RPMI7951 (cell line): ENCODE measurements around the gene TAS2R7. TPM values are rescaled to one million over a fixed set of nuclear protein-coding genes. Genes with fewer than 3 reads are reported as not detected.
"Not testable (repeated sequence)": the region's sequence is repeated elsewhere in the genome, so short reads cannot be mapped to it uniquely, and the experiment has no call there.

Experiments
- DNase-seq: peaks from one replicate; pipeline ENCODE4 v3.0.0-alpha.2; 2012; ENCODE audit warnings: low read depth
- total RNA-seq: library from RNA; depleted of rRNA; stranded (reverse); fragments of >200 nt; shearing (Covaris generic); gene quantifications from 2 replicates; pipeline ENCODE4 v1.2.3, GENCODE V29; 2014; rRNA removed

Gene TAS2R7, protein sequence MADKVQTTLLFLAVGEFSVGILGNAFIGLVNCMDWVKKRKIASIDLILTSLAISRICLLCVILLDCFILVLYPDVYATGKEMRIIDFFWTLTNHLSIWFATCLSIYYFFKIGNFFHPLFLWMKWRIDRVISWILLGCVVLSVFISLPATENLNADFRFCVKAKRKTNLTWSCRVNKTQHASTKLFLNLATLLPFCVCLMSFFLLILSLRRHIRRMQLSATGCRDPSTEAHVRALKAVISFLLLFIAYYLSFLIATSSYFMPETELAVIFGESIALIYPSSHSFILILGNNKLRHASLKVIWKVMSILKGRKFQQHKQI
- total RNA-seq, result not detected in 2 replicates

DNA sequence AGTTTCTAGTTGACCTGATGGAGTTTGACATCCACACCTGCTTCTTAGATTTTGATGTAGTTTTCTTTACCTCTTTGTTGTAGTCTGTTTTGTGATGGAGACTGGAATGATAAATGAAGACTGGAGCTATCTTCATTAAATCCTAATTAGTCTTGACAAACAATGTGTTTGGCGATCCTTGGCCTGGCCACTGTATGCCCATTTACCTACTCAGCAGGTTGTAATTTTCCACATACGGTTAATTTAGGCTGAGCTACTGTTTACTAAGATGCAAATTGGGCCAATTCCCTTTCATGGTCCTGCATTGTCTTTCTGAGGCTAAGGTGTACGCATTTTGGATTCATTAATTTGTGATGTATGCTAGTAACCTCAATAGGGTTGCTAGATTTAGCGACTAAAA, at the start of gene TAS2R7:
Gene TAS2R7 (minus strand): TSS at position 41 of the 400 bp plus-strand sequence. CDS start 57 bp downstream, outside the sequence.
- no peak for DNase-seq

DNA sequence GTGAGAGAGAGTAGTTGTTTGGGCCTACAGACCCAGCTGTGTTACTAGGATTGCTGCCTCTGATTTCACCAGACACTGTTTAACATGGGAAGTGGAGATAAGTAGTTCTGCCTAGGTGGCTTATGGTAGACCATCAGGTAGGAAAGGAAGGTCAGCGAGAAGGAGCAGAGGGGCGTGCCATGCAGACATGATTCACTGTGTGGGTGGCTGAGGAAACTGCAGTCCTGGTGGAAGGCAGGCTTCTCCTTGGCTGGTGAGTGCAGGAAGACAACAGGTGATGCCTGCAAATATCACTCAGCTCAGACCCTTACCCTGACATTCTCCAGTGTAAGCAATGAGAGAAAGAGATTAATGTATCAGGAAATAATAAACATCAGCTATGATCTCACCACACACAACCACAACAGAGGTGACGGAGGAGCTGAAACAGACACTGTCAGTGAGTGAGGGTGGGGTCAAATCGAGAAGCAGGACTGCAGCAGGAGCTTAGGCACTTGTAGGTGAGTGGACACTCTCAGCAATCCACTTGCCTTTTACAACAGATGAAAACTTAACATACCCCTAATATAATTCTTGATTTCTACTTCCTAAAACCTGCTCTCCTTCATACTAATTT, 48.9 kb upstream of the TAS2R7 start:
- DNase-seq, result no peak

DNA sequence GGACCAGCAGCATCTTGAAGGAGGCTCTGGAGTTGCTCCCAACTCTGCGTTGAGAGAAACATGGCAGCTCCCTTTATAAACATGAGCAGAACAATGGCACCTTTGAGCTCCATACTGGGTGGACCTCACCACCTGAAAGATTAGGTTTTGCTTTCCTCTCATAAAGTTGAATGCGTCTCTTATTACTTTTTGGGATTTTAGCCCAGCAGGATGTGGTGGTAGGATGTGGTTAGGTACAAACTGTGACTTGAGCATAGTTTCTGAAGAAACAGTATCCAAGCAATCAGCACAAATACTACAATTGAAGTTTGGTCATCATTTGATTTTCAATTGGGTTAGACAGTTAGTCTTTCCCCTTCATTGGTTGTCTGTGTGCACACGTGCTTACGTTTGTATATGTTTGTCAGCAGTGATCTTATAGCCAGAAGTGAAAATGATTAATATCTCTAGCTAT, 47.0 kb upstream of the TAS2R7 start, which contains the start of gene PRR4:
Gene PRR4 (minus strand): TSS at position 51 of the 454 bp plus-strand sequence. CDS start 38 bp downstream, at position 13.
- peak; percentile 34 for DNase-seq

DNA sequence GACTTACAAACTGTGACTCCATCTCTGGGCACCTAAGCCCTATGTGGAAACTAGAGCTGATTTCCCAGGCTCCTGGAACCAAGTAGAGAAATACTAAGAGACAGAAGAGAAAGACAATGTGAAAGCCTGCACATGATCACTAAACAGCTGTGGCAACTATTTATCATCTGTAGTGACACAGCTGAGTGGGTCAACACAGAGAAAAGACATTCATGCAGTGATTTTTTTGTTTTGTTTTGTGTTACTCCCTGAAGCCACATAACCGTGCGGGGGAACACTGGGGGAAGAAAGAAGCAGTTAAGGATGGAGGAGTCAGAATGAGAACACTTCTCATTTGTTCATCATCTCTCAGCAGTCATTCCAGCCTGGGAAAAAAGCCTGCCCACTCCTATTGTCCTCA, 45.3 kb upstream of the TAS2R7 start:
- no peak for DNase-seq

DNA sequence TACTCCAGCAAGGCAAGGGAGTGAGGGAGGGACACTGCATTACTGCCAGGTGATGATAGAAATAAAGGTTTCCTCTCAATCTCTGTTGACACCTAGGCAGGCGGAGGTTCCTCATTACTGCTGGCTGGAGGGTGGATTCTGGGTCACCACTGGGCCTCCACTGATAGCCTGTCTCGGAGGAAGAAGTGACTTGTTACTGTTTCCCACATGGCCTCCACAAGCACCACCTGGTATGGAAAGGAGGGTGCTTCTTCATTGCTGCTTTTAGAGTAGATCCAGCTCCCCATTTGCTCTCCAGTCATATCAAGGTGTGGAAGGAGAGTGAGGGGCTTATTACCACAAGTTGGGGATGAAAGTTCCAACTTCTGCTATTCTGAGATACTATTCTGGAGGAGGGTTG, 40.4 kb upstream of the TAS2R7 start:
- no peak for DNase-seq

DNA sequence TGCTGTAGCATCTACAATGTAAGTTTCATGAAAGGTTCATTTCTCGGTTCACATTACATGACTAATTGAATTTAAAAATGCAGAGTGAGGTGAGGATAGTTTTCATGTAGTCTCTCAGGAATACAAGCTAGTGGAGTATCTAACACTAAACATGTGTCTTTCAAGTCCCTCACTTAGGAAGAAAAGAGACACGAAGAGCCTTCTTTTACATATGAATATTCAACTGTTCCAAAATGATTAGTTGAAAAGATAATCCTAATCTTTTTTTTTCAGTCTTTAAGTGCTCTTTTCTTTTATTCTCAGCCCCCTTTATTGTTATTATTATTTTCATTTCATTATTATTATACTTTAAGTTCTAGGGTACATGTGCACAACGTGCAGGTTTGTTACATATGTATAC, 36.0 kb upstream of the TAS2R7 start:
- no peak for DNase-seq

DNA sequence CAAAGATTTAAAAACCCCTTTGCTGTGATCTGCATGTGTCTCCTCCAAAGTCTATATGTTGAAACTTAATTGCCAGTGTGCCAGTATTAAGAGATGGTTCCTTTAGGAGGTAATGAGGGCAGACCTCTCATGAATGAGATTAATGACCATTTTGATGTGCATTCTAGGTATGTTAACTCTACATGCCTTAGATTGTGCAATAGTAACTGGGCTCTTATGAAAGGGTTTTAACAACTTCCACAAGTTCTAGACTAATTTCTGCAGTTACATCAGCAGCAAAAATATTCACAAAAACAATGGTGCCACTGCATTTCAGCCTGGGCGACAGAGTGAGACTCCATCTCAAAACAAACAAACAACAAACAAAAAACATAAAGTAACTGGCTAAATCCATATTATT, 27.6 kb upstream of the TAS2R7 start:
- no peak for DNase-seq

DNA sequence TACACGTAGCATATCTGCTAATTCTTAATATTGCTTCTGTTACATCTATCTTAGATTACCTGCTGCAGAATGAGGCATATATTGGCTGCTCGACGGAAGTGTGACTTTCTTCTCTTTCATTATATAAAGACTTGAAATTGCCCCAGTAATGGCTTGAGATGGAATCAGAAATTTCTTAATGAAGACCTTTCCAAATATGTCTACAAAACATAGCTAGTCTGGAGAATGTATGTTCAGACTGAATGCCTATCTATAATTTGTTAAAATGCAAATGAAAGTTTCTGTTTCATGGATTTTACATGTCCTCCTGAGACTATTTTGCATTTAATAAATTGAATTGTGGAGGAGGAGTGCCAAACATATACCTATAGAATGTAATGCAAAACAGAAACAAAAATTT, 23.8 kb upstream of the TAS2R7 start, which contains the start of gene TAS2R10:
Gene TAS2R10 (minus strand): TSS at position 101 of the 400 bp plus-strand sequence. CDS start 89 bp downstream, at position 12.
- no peak for DNase-seq

DNA sequence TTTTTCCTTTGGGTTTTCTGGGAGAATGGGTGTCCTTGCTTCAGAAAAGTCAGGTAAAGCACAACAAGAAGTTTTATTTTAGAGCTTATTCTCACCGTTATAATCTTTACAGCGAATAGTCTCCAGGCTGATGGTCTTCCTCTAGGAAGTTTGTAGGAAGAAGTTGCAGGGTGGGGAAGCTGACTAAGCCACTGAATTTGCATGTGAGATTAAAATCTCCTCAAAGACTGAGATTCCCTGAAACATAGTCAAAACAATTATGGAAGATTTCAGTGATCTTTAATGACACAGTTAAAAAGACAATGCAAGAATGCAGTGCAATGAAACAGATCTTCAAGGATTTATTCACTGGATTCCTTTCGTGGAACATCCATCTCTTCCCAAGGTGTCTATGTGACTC, 22.5 kb upstream of the TAS2R7 start:
- DNase-seq, result no peak

DNA sequence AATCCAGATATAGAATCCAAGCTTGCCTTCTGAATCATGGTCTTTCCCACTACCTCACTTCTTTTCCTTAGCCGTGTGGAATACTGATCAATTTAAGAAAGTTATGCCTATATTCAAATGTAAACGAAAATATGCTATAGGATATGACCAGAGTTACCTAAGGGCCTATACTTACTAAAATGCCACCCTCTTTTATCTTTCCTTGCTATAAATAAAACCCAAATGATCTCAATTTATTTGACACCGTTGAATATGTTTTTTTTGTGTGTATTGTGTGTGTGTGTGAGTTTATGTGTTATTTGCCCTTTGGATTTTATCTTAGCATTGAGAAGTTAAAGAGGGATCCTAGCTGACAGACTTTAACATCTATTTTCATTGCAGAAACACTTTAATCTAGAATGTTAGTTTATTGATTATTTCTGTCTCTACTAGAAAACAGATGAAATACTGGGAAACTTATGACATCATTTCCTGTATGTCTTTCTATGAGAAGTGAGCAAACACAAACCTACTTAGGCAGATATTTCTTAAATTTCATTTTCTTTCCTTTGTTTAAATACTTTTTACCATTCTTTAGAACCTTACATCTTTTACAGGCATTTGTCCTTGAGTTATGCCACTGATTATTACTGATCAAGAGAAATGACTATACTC, 9.6 kb upstream of the TAS2R7 start:
- no peak for DNase-seq

DNA sequence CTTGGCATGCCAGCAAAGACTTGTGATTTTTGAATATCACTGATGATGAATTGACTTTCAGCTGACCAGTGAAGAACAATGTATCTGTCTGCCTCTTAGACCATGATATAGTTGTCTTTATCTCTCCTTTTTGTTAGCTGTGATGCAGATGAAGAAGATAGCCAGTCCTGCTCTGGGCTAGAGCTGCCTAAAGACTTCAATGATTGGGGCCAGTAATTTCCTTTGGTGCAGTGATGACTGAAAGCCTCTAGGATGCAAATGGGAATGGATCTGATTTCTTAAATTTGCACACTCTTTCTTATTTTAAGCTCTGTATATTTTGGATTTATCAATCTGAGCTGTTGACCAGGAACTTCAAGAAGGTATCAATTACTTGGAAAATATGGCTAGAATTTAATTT, 7.6 kb upstream of the TAS2R7 start, which contains the start of gene TAS2R9:
Gene TAS2R9 (minus strand): TSS at position 101 of the 400 bp plus-strand sequence. CDS start 93 bp downstream, at position 8.
- DNase-seq, result no peak

DNA sequence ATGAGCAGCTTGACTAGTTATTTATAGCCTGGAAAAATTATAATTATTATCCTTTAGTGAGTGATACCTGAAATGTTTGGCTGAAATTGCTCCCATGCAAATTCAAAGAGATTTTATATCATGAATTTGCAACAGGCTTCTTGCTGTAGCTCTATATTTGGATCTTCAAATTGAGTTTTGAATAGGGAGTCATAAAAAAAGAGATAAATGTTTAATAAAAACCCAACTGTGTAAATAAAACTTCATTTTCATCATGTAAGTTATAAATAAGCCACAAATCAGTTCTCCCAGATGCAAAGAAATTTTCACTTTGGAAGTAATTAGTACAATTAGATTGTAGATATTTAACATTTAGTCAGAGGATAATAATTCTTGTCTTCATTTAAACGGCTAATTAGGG, 4.8 kb upstream of the TAS2R7 start, which contains the start of gene TAS2R8:
Gene TAS2R8 (minus strand): TSS at position 101 of the 400 bp plus-strand sequence. CDS start 306 bp downstream, outside the sequence.
- DNase-seq, result no peak

DNA sequence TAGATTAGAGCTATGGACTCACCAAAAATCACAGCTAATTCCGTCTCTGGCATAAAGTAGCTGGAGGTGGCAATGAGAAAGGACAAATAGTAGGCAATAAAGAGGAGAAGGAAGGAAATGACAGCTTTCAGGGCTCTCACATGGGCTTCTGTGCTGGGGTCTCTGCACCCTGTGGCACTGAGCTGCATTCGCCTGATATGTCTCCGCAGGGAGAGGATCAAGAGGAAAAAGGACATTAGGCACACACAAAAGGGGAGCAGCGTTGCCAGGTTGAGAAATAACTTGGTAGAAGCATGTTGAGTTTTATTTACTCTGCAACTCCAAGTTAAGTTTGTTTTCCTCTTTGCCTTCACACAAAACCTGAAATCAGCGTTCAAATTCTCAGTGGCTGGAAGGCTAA, 686 bp downstream of the TAS2R7 start:
- DNase-seq, result no peak

DNA sequence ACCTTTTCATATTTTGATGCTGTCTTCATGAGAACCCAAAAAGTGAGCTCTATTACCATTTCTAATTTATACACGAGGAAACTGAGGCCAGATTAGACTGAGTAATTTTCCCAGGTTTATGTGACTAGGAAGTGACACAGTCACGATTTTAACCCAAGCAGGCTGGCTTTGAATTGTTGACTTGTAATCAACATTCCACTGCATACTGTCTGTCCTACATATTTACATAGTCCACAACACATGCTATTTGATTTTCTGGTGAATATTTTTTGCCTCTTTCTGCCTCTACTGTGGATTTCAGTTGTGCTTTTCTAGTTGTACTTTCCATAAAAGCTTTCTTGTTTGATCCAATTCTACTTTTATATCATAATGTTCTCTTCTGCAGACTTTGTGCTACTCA, 8.2 kb downstream of the TAS2R7 start:
- DNase-seq, result no peak

DNA sequence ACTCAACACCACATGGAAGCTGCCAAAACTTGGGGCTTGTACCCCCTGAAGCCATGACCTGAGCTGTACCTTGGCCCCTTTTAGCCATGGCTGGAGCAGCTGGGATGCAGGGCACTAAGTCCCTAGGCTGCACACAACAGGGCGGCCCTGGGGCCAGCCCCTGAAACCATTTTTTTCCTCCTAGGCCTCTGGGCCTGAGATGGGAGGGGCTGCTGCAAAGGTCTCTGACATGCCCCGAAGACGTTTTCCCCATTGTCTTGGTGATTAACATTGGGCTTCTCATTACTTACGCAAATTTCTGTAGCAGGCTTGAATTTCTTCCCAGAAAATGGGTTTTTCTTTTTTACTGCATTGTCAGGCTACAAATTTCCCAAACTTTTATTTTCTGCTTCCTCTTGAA, 10.7 kb downstream of the TAS2R7 start:
- DNase-seq, result not testable (repeated sequence)

DNA sequence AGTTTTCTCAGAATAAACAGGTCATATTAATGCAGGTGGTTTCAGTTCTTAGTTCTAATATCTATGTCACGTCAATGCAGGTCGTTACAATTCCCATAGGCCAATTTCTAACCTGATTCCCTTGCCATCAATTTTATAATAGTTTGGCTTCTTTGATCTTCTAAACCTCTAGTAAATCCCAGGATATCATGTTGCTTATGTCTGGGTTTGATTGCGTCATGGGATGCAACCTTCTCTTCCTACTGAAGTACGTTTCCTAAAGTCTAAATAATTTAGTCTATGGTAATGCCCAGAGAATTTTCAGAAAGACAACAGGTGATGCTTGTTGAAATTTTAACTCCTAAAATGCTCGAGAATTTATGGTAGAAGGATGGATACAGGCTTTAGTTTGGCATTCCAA, 19.2 kb downstream of the TAS2R7 start:
- no peak for DNase-seq

DNA sequence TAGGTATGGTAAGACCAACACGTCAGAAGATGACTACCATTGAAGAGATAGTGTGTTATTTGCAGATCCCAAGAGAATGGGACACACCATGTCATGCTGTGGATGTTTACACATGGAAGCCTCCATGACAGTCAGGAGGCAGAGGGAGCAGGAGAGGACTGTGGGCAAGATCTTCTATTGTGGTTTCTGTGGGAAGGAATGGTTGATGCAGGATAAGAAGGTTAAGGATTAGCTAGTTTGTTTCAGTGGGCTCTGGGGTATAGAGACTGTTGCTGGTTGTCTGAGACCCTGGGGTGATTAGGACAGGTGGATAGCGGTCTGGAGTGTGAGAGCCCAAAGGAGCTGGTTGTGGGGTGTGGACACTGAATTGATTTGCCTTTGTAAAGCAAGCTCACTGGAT, 23.3 kb downstream of the TAS2R7 start:
- DNase-seq, result no peak

DNA sequence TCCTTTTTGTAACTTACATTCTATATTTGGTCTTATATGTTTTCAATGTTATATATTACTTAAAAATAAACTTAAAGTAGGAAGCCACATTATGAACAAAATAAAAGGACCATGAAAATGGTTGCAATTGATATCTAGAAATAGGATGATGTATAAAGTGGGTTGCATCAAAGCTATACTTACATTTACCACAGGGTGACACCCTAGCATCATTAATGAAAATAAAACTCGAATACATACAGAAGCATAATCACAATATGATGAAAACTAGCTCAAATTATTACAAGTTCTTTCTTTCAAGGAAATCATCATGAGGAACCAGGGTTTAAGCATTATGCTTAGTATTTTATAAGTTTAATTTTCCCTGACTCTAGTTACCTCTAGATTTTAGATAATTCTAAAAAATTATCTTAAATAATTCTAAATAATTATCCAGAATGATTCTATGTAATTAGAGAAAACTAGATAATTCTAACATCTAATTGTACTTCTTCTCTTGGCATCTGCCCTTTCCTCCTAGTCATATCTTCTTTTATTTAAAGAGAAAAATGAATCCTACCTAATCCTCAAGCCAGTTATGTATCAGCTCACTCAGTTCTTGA, 31.2 kb downstream of the TAS2R7 start:
- peak; percentile 17 for DNase-seq

DNA sequence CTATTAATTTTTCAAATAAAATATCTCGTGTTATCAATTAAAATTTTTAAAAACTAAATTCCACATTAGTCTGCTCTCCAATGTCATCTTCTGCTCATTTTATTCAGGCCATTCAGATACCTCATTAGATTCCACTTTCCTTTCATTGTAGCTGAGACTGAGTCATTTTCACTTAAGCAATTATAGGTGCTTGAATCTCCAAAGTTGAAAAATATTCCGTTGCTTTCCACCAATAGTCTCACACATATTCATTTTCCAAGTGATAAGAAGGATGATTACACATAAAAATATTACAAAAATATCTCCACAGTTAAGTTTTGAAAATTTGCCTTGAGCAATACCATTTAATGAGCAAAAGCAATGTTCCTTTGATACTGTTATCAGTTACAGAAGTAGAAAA, 42.8 kb downstream of the TAS2R7 start:
- DNase-seq, result no peak

DNA sequence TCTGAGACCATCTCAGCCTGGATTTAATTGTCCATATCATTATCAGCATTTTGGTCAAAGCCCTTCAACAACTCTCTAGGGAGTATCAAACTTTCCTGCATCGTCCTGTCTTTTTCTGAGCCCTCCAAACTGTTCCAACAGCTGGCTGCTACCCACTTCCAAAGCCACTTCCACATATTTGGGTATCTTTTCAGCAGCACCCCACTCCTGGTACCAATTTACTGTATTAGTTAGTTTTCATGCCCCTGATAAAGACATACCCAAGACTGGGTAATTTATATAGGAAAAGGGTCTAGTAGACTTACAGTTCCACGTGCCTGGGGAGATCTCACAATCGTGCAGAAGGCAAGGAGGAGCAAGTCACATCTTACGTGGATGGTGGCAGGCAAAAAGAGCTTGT, 46.2 kb downstream of the TAS2R7 start:
- DNase-seq, result no peak

DNA sequence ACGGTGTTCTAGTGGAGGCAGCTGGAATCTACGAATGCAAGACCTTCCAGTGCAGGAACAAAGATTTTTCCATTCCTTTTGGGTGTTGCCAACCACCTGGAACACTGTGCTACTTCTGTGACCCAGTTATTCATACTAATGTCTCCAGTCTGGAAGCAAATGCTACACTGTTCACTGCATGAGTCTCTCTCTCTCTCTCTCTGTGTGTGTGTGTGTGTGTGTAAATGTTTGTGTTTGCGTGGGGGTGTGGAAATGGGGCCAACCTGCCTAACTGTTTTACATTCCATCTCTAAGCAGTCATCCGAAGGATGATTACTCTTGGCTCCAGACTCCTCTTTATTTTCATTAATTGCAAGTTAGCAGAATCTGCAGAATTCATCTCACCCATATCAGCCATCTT, 49.4 kb downstream of the TAS2R7 start:
- peak; percentile 8 for DNase-seq
